ENCODE results near the gene ALG8.
"Not testable (repeated sequence)": the region's sequence is repeated elsewhere in the genome, so short reads cannot be mapped to it uniquely, and the experiment has no call there.

The ALG8 gene

DNA sequence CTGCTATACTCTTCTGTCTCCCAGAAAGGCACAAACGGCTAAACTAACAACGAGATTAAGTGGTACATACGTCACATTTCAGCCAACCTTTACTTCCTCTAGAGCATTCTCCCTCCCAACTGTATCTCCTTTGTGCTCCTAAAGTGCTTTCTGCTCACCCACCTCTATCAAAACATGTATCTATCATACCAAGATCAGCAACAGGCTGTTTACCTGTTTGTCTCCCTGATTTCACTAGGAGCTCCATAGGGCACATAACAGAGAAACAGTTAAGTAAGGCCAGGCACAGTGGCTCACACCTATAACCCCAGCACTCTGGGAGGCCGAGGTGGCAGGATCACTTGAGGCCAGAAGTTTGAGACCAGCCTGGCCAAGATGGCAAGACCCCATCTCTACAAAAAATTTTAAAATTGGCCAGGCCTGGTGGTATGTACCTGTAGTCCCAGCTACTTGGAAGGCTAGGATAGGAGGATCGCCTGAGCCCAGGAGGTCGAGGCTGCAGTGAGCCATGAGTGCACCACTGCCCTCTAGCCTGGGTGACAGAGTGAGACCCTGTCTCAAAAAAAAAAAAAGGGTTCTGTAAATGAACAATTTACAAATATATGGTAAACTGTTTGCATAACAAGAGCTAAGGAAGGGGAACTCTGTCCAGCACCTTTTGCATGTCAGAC, 62.6 kb downstream of the ALG8 start:
- no peak overlapping the region for H3K4me3 ChIP-seq (ENCODE audit: low read depth, low read length)

DNA sequence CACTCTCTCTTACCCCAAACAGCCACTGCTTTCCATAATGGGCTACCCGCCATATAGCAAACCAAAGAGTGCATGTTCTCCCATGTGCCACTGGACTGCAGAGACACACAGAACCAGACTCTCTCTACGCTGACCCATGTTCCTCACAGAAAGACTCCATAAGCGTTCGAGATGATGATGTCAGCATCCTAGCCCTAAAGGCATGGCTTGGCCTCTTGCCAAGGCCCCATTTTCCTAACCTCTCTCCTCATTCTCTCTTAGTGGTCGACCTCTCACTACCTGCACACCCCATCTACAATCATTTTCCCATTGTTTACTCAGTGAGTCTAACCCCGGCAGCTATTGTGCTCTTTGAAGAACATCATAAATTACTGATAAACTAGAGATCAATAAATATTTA, 64.7 kb downstream of the ALG8 start:
- no peak overlapping the region for H3K4me3 ChIP-seq (ENCODE audit: low read depth, low read length)

DNA sequence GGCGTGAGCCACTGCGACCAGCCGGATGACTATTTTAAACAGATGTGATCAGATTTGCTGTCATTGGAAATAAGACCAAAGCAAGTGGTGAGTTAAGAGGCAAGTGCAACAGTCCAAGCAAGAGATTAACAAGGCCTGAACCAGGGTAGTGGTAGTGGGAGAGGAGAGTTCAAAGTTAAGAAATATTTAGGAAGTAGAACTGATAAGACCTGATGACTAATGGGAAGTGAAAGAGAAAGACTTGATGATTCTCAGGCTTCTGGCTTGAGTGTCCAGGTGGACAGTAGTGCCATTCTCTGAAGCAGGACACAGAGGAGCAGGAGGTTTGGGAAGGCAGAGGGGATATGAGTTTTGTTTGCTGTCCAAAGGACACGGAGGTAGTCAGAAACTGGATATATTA, 67.0 kb downstream of the ALG8 start:
- H3K4me3 ChIP-seq (ENCODE audit: low read depth, low read length), result no peak overlapping the region

DNA sequence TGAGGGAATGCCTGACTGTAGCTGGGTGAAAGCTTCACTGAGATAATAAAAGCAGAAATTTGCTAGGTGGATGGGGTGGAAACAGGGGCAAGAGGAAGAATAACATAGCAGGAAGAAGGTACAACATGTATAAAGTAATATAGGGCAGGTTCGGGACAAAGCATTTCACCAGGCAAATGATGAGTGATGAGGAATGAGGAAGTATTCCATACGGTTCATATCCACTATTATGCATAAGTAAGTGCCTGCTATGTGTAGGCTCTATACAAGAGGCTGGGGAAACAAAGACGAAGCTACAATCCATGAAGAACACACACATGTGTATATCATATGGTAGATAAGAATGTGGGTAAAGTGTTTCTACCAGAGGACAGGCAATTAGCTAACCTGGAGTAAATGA, 67.7 kb downstream of the ALG8 start:
- no peak overlapping the region for H3K4me3 ChIP-seq (ENCODE audit: low read depth, low read length)

DNA sequence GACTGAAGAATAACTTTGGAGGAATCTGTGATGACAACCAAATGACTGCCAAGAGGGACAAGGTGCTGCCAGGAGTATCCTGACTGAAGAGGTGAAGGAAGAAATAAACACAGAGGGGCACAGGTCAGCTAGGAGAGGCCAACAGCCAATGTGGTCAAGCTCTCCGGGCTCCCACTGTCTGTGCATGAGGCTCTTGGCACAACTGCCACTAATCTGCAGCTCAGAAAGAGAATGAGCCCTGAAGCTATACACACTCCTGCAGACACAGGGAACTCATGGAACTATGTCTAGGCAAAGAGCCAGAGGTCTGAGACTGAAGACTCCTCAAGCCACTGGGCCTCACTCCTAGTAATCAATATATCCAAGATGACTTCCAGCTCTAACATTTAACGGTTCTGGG, 68.8 kb downstream of the ALG8 start:
- H3K4me3 ChIP-seq (ENCODE audit: low read depth, low read length), result no peak overlapping the region

DNA sequence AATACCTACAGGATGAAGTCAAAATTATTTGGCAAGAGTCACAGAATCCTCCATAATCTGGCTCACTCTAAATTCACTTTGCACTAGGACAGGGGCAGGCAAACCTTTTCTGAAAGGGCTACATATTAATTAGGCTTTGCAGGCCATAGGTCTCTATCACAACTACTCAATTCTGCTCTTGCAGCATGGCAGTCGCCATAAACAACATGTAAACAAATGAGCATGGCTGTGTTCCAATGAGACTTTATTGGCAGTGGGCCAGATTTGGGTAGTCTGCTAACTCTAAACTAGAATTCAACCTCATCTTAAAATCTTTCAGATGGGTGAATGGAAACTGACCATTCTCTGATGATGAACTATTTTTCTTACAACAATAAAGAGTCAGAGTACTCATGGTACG, 70.0 kb downstream of the ALG8 start:
- no peak overlapping the region for H3K4me3 ChIP-seq (ENCODE audit: low read depth, low read length)

DNA sequence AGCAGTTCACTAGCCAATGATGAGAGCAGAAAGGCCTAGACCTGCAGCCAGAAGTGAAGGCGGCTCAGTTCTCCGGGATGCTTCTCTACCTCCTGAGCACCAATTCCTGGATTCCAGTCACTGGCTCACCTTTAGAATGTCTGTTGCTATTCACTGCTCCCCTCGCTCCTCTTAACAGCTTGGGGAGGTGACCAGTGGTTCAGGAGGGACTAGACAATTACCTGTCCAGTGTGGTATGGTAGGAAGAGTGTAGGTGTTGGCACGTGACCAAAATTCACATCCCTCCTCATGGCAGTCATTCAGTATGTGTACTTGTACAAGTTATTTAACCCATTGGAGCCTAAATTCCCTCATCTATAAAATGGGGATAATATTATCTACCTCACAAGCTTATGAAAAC, 71.7 kb downstream of the ALG8 start:
- H3K4me3 ChIP-seq (ENCODE audit: low read depth, low read length), result no peak overlapping the region

DNA sequence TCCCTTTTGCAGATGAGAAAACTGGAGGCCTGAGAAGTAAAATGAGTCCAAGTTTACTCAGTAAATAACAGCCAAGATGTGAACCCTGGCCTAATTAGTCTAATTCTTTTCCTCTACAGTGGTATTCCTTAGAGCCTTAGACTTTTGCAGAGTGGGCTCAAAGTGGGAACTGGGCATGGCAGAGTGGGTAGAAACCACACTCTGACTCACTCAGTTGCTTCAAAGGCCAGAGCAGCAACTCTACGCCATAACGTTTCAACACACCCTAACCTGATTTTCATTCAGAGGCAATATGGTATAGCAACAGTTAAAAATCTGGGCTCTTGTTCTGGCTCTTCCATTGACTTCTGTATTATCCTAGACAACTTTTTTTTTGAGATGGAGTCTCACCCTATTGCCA, 73.0 kb downstream of the ALG8 start:
- no peak overlapping the region for H3K4me3 ChIP-seq (ENCODE audit: low read depth, low read length)

DNA sequence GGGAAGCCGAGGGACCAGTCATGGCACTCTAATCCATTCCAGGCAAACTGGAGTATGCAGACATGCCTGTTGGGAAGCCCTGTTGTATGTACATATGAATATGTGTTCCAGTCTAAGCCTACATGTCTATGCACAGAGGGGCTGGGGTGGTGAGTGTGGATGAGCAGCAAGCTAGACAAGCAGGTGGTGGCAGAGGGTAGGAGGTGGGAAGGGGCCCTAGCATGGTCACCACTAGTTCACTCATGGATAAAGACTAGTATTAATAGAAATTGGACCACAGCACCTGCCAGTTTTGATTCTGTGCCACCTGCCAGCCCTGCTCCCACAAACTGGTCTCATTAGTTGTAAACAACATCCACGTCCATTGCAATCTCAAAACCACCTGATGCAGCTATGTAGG, 74.2 kb downstream of the ALG8 start:
- H3K4me3 ChIP-seq (ENCODE audit: low read depth, low read length), result no peak overlapping the region

DNA sequence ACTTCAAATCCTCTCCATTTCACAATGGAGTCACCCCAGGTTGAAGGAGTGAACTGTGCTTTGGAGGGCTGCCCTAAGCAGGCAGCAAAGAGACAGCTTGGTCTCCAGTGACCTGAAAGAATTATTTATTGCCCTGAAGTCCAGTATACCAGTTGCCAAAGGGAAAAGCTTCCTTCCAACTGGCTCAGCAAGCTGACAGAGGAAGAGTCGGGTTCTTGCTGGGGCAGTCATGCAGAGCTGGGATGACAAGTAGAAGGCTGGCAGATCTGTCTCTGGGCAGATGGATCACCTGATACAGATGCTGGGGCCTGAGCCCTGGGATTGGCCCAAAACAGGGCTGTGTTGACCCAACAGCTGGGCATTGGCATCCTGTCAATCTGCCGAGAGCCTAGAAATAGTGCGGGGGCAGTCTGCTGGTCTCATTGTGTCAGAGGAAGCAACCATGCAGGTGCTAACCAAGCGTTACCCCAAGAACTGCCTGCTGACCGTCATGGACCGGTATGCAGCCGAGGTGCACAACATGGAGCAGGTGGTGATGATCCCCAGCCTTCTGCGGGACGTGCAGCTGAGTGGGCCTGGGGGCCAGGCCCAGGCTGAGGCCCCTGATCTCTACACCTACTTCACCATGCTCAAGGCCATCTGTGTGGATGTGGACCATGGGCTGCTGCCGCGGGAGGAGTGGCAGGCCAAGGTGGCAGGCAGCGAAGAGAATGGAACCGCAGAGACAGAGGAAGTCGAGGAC, 75.8 kb downstream of the ALG8 start, which contains the start of gene THRSP:
Gene THRSP, plus strand, starts transcription at position 422 of the 742 bp plus-strand sequence. Its CDS starts 21 bp downstream, at position 443.
- no peak within 1 kb of the TSS for H3K4me3 ChIP-seq (ENCODE audit: low read depth, low read length)

DNA sequence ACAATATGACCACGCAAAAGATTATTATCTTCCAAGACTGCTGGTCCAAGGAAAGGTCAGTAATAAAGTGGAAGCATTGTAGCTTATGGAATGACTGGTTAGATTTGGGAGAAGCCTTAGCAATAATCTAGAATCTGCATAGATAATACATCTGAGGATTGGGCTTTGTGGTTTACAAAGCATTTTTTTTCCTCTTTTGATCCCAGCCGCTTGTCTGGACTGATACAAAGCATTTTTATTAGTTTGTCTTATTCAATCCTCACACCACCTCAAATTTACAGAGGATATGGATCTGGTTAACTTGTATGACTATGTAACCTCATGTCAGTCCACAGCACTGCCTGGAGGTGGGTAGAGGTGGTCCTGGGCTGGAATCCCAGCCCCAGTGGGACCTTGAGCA, 76.8 kb downstream of the ALG8 start:
- no peak overlapping the region for H3K4me3 ChIP-seq (ENCODE audit: low read depth, low read length)

DNA sequence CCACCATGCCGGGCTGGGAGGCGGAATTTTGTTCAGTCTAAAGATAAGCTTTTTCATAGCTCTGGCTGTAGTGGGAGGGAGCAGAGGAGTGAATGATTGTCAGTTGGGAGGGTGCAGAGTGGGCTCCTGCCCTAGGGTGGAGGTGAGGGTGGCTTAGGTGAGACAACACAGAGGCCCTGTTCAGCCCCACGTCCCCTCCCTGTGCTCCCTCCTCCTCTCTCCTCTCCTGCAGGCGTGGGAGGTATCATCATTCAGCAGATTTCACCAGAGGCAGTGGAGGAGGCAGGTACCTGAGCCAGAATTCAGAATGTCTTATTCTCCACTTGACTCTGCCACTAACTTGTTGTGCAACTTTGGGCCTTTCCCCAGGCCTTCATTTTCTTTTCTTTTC, 77.5 kb downstream of the ALG8 start:
- no peak overlapping the region for H3K4me3 ChIP-seq (ENCODE audit: low read depth, low read length)

DNA sequence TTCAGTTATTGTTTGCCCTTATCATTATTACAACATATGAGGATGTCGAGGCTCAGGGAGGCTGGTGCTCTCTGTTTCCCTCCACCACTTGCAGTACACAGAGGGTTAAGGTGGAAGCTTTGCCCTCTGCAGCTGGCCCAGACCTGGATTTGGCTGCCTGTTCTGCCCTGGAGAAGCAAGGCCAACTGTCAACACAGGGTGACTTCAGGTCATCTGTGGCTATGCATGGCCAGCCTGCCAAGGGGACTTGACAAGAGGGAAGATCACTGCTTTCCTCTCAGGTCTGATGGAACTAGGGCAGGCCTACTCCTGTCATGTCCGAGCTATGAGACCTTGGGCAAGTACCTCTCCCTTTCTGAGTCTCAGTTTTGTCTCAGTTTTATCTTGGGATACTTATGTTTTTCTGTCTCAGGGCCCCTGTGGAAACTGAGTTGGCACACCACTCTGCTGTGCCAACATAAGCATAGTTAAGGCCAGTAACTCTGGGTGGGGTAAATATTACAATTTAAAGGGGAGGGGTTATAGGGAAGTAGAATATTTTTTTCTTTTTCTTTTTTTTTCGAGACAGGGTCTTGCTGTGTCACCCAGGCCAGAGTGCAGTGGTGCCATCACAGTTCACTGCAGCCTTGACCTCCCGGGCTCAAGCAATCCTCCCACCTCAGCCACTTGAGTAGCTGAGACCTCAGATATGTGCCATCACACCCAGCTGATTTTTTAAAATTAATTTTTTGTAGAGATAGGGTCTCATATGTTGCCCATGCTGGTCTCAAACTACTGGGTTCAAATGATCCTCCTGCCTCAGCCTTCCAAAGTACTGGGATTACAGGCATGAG, 78.1 kb downstream of the ALG8 start:
- H3K4me3 ChIP-seq (ENCODE audit: low read depth, low read length), result no peak overlapping the region

DNA sequence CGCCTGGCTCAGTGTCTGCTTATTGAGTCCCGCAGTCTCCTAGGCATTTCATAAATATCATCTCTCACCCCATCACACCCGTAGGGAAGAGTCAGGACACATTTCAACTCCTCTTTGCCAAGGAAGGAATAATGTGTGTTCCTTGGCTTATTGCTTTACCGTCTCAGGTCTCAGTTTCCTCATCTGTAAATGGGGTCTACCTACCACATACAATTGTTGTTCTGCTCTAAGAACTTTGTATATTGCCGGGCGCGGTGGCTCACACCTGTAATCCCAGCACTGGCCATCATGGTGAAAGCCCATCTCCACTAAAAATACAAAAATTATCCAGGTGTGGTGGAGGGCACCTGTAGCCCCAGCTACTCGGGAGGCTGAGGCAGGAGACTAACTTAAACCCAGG, 78.9 kb downstream of the ALG8 start:
- no peak overlapping the region for H3K4me3 ChIP-seq (ENCODE audit: low read depth, low read length)

DNA sequence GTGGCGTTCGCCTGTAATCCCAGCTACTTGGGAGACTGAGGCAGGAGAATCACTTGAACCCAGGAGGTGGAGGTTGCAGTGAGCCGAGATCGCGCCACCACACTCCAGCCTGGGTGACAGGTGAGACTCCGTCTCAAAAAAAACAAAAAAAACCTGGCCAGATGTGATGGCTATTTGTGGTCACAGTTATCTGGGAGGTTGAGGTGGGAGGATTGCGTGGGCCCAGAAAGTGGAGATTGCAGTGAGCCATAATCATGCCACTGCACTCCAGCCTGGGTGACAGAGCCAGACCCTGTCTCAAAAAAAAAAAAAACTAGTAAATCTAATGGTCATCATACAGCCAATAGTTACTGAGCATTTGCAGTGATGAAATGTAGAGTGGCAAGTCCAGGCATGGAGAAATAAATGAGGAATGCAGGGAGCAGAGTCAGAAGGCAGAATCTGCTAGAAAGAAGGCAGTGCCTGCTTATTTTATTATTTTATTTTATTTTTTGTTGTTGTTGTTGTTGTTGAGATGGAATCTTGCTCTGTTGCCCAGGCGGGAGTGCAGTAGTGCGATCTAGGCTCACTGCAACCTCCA, 79.6 kb downstream of the ALG8 start:
- H3K4me3 ChIP-seq (ENCODE audit: low read depth, low read length), result not testable (repeated sequence)

DNA sequence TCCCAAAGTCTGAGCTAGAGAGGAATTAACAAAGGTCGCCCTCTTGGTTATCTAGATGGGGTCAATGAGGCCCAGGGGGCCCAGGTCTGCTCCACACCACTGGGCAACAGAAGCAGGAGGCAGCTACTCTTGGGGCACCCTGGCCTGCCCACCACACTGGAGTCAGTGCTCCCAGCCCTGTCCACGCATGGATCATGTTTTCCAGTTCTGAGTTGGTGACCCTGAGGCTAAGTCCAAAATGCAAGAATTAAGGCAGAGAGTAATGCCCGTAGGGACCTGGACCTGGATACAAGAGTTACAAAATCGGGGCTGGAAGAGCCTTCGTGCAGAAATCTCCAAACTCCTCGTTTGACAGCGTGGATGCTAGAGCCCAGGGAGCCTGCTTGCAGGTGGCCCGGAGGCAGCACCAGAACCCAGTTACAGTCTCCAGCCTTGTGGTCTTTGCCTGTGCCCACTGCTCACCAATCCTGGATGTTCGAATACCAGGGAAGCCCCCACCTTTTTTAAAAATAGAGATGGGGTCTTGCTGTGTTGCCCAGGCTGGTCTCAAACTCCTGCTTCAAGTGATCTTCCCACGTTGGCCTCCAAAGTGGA, 81.9 kb downstream of the ALG8 start:
- H3K4me3 ChIP-seq (ENCODE audit: low read depth, low read length), result no peak overlapping the region

DNA sequence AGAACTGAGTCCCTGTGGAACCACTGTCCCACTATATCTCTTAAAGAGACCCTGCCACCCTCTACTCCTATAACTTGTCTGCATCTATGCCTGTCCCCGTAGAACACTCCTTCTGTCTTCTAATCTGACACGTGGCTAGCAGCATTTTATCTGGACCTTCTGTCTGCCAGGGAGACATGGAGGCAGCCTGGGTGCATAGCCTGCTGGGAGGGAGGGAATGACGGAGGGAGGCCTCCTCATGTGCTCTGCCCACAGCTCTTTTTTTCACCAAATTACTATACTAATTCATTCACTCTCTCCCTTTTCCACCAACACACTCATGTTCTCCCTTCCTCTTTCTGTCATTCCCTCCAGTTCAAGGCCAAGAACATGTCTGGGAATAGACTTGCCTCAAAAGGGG, 83.3 kb downstream of the ALG8 start:
- no peak overlapping the region for H3K4me3 ChIP-seq (ENCODE audit: low read depth, low read length)

DNA sequence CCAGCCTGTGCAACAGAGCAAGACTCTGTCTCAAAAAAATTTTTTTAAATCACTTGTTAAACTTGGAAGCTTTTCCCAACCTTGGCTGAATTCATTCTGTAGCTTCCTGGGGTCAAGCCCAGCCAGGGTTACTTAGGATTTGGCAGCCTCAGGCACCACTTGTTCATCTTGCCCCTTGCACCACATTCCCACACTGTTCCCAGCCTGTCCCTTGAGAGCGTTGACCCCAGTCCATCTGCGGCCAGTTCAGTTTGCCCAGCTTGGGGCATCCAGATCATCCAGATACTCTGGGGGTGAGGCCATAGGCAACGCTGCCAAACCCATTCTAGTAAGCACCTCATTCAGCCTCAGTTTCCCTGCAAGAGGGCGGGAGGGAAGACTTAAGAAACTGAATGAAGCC, 84.5 kb downstream of the ALG8 start:
- H3K4me3 ChIP-seq (ENCODE audit: low read depth, low read length), result no peak overlapping the region

DNA sequence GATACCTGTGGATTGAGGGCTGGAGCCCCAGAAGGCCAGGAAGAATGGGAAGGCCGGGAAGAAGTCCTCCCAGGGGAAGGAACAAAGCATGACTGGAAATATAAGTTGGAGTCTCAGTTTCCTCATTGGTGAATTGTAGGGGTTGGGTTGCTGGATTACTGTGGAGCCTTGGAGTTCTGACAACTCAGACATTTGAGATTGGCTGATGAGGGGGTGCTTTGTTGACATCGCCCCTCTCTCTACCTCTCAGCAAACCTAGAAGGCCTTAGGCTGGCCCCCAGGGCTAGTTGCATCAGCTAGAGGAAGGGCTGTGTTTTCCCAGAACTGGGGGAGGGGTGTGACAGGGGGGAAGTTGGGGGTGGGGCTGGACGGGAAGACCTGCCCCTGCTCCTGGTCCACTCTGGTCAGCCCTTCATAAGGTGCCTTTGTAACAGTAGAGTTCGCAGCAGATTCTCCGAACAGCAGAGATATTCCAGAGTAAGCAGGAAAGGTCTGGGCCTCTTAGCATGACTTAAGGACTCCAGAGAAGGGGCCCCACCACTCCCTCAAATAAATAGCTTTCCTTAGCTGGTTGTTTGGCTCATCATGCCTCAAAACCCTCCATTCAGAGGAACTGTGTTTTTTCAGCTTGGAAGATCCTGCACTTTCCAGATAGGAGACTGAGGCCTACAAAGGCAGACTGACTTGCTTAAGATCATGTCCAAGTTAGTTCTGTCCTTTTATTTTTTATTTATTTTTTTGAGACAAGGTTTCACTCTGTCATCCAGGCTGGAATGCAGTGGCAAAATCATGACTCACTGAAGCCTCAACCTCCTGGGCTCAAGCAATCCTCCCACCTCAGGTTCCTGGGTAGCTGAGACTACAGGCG, 88.2 kb downstream of the ALG8 start:
- no peak overlapping the region for H3K4me3 ChIP-seq (ENCODE audit: low read depth, low read length)
